NT2/D1 (cell line): ENCODE results near the gene CNPY2.
"Not testable (repeated sequence)": the region's sequence is repeated elsewhere in the genome, so short reads cannot be mapped to it uniquely, and the experiment has no call there.

ENCODE experiments used
- YY1 ChIP-seq: IDR thresholded peaks from 2 replicates; pipeline ENCODE4 v1.6.1; 2011; ENCODE audit not compliant: insufficient read length, insufficient read depth
- ZNF274 ChIP-seq: IDR thresholded peaks from 2 replicates; pipeline ENCODE4 v1.6.1; 2011; ENCODE audit warnings: mild to moderate bottlenecking, low read depth, low read length

DNA sequence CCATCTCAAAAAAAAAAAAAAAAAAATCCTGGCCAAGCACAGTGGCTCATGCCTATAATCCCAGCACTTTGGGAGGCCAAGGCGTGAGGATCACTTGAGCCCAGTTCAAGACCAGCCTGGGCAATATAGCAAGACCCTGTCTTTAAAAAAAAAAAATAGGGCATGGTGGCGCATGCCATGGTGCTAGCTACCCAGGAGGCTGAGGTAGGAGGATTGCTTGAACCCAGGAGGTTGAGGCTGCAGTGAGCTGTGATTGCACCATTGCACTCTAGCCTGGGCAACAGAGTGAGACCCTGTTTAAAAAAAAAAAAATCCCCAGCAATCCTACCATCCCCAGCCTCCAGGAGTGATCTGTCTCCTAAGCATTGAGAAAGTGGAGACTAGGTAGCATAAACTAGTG is 26.5 kb upstream of the CNPY2 start:
- TF ChIP-seq YY1, ZNF274: not testable (repeated sequence)
